NCI-H2107 treated with DMSO at 0.1 percent for 48 hours (cell line): ENCODE measurements around the gene RAB11FIP4.

Experiments
- DNase-seq: peaks from one replicate; lab custom pipeline; 2025; ENCODE audit not compliant: unreplicated experiment; lab: John Stamatoyannopoulos, UW

The RAB11FIP4 gene

GRCh38 chr17:31456814-31457213 is 65.3 kb downstream of the RAB11FIP4 start:
- no peak for DNase-seq

GRCh38 chr17:31457391-31458234 is 66.1 kb downstream of the RAB11FIP4 start:
- no peak for DNase-seq

GRCh38 chr17:31458829-31459228 is 67.4 kb downstream of the RAB11FIP4 start:
- no peak for DNase-seq

- no peak for DNase-seq
Measured at GRCh38 chr17:31459716-31460115, 68.2 kb downstream of the RAB11FIP4 start.

GRCh38 chr17:31460226-31460721 is 68.8 kb downstream of the RAB11FIP4 start:
- no peak for DNase-seq

GRCh38 chr17:31461227-31461810 is 69.8 kb downstream of the RAB11FIP4 start:
- no peak for DNase-seq

- DNase-seq, result no peak
Measured at GRCh38 chr17:31462261-31462660, 70.8 kb downstream of the RAB11FIP4 start.

GRCh38 chr17:31466096-31466760 is 74.8 kb downstream of the RAB11FIP4 start:
- DNase-seq, result no peak

- peak; percentile 41 for DNase-seq
Measured at GRCh38 chr17:31467502-31468256, 76.2 kb downstream of the RAB11FIP4 start.

- DNase-seq, result no peak
Measured at GRCh38 chr17:31469959-31470358, 78.5 kb downstream of the RAB11FIP4 start.

- DNase-seq, result no peak
Measured at GRCh38 chr17:31470592-31470991, 79.1 kb downstream of the RAB11FIP4 start.

GRCh38 chr17:31472137-31472536 is 80.7 kb downstream of the RAB11FIP4 start:
- DNase-seq, result no peak

GRCh38 chr17:31475378-31476162 is 84.1 kb downstream of the RAB11FIP4 start:
- DNase-seq, result no peak

GRCh38 chr17:31476525-31477416 is 85.3 kb downstream of the RAB11FIP4 start:
- DNase-seq, result no peak

GRCh38 chr17:31477417-31478055 is 86.1 kb downstream of the RAB11FIP4 start:
- no peak for DNase-seq

- DNase-seq, result no peak
Measured at GRCh38 chr17:31479062-31479408, 87.6 kb downstream of the RAB11FIP4 start.

- no peak for DNase-seq
Measured at GRCh38 chr17:31479524-31479923, 88.0 kb downstream of the RAB11FIP4 start.

- DNase-seq, result no peak
Measured at GRCh38 chr17:31480067-31480466, 88.6 kb downstream of the RAB11FIP4 start.
